T-helper 22 cell (primary cell): ENCODE data around the gene FAR2.

Experiments
- DNase-seq: peaks from one replicate; pipeline ENCODE4 v3.0.0-alpha.2; 2020; ENCODE audit warnings: low read depth

Gene FAR2

GRCh38 chr12:29204521-29204920, 55.4 kb downstream of the FAR2 start:
- DNase-seq, result no peak

GRCh38 chr12:29207120-29207519, 58.0 kb downstream of the FAR2 start:
- no peak for DNase-seq

GRCh38 chr12:29208060-29208459, 59.0 kb downstream of the FAR2 start:
- no peak for DNase-seq

DNA sequence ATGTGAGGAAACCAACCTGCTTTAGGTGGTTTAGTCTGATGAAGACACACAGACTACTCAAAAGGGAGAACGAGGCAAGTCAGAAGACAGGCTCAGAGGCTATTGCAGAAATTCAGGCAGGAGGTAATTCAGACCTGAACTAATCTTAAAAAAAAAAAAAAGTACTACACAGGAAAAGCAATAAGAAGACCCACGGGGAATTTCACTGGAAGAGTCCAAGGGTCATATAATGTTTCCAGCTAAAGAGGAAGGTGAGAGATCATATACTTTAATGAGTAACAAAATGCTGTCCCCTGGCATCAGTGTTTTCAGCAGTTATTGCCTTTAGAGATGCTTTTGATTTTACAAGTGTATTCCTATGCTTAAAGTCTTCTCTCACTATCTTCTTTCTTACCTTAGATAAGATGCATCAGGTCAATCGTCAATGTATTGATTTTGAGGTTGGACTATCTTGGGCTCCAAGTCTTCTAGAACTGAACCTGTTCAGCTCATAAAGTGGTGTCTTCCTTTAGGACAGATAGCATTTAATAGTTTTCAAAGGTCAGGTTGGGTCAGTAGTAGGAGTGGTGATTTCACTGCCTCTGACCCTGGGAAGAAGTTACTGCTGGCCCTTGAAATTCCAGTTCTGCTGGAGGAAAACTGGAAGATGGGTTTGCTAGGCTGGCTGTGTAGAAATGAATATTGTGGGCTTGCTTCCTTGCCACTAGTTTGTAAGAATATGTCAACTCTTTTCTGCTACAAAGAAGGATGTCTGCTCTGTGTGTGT, 60.0 kb downstream of the FAR2 start:
- DNase-seq, result no peak

GRCh38 chr12:29211696-29212095, 62.6 kb downstream of the FAR2 start:
- no peak for DNase-seq

DNA sequence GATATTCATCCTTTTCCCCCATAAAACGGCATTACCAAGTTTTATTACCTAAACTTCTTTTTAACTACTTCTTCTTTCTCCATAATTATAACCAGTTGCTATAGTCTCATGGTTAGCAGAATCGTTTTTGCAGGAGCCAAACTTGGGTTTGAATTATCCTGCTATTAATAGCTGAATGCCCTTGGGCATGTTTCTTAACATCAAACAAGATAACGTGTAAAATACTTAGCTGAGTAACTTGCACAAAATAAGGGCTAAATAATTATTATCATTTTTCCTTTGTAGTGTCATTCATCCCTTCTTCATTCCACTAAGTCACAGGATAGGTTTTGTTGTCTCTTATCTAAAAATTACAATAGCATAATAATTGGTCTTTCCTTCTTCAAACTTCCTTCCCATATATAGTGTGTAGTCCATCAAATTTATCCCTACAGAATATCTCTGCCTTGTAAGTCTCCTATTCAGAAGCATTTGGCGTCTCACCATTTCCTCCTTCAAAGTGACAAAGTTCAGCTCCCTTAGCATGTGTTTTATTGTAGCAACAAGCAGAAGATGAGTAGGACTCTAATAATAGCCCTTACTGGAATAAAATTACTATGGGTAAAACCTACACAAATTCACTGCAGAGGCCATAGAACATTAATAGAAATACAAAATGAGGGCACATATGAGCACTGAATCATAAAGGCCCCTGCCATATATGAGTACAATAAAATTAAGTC, 63.8 kb downstream of the FAR2 start:
- no peak for DNase-seq

DNA sequence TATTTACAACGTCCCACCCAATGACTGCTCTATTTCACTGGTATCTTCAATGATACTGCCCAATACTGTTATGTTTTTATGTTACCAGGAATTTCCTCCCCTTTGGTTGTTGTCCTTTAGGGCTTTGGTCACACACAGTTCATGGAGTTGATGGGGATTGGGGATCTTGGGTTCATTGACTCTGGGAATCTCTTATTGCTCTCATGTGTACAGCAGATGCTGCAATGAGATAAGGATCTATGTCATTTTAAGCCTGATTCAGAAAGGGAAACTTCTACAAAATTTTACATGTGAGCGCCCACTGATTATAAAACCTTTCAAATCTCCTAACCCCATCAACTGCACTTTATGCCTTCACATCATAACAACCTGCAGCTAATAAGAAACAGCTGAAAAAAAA, 67.2 kb downstream of the FAR2 start:
- no peak for DNase-seq

DNA sequence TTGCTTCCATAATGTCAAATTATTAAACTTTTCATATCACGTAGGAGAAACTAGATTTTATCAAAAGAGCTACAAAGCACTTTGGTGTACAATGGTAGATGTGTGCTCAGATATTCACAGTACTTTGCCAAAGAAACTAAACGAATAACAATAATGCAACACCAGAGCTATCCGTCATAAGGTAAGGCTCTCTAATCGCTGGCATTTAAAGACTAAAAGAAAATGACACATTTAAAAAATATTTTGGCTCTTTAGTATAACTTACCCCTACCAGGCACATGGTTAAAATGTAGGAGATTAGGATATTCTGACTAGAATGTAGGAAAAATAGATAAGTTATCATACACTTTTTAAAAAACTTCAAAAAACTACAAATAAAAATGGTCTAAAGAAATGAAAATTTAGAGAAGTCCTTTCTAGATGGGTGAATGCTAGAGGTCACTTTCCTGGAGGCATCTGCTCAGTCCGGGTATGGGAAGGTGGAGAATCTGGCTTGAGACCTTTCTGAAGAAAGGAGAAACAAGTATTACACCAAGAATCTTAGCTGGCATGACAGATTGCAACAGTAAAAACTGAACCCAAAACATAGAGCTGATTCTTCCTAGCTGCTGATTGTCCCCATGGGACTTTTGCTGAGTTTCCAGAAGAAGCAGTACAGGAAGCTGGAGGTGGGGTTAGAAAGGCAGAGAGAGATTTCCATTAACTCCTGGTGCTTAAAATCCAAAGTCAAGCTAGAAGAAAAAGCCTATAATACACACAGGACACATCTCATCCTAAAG, 67.9 kb downstream of the FAR2 start:
- DNase-seq, result no peak

- no peak for DNase-seq
These were observed 71.7 kb downstream of the FAR2 start for GRCh38 chr12:29220632-29221336.

DNA sequence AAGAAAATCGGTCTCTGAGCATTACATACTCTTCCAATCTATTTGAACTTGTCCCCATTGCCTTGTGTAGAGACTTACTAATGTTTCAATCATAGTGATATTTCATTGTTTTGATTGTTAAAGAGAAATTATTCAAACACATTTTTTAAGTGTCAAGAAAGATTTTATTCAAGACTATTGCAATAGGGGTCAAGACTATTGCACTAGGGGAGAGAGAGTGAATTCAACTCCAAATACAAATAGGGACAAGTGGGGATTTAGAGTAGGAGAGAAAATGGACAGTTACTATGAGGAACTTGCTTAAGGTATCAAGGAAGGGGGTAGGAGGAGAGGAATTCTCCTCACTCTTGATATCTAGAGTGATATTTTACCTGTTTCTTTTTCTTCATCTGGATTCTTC, 73.1 kb downstream of the FAR2 start:
- DNase-seq, result no peak

- DNase-seq, result no peak
These were observed 74.3 kb downstream of the FAR2 start for GRCh38 chr12:29223426-29223825.

DNA sequence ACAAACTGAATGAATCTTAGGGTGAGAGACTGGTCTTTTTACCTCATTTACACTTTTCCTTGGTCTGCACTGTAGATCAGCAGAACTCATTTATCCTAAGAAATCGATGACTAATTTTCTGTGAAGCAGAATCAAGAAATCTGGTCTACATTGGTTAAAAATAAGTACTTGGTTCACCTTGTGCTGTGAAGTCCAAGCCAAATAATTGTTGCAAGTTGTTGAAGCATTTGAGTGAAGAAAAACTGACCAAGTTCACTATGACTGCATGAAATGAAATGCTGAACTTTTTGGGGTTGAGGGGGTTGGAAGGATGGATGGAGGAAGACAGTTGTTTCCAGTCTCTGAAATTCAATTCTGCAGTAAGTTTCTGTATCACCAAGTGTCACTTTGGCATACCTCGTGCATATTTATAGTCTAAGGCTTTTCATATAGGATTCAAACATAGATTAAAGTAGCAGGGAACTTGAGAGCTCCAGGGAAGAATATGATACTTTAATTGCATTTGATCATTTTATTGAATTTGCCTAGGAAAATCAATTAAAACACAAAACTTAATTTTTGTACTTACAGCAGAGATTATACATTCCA, 75.0 kb downstream of the FAR2 start:
- DNase-seq, result no peak

- no peak for DNase-seq
These were observed 75.5 kb downstream of the FAR2 start for GRCh38 chr12:29224572-29224971.

DNA sequence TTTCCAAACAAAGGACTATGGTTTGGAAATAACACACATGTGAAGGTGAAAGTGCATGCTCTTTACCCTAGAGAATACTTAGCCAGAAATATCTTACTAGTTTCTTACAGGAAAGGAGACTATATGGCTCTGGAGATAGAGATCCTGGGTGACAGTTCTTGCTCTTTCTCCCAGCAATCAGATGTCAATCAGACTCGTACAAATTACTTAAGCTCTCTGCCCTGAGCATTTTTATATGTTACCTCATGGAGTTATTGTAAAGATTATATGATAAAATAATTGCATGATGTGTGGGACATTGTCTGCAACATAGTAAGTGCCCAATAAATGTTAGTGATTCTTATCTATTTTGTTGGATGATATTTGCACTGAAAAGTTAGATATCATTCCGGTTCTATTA, 76.8 kb downstream of the FAR2 start:
- no peak for DNase-seq

GRCh38 chr12:29226616-29227015, 77.5 kb downstream of the FAR2 start:
- no peak for DNase-seq

GRCh38 chr12:29228474-29229157, 79.5 kb downstream of the FAR2 start:
- DNase-seq, result no peak

DNA sequence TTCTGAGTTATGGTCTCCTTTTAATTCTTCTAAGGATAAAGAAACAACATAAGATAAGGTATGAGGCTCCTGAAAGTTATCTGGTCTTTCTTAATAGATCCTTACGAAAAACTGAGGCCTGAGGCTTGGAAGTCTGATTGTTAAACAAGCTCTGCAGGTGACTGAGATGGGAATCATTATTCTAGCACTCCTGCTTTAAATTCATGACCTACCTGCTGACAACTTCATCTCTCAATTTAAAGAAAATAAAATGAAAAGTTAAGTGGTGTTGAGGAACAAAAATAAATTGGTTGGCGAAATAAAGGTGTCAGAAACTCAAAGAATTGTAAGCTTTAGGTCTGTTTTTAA, 80.1 kb downstream of the FAR2 start:
- no peak for DNase-seq

DNA sequence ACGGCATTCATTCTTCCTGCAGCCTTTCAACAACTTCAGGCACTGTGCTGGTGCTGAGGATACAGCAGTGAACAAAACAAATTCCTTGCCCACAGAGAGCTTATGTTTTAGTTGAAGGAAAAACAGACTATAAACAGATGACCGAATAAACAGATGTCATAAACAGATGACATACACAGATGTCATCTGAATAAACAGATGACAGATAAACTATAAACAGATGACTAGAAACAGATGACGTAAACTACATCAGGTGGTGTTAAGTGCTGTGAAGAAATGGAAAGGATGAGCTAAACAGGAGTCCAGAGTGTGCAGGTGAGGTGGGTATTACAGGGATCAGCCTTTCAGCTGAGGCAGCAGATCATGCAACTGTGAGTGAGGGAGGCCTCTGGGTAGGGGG, 80.9 kb downstream of the FAR2 start:
- no peak for DNase-seq

DNA sequence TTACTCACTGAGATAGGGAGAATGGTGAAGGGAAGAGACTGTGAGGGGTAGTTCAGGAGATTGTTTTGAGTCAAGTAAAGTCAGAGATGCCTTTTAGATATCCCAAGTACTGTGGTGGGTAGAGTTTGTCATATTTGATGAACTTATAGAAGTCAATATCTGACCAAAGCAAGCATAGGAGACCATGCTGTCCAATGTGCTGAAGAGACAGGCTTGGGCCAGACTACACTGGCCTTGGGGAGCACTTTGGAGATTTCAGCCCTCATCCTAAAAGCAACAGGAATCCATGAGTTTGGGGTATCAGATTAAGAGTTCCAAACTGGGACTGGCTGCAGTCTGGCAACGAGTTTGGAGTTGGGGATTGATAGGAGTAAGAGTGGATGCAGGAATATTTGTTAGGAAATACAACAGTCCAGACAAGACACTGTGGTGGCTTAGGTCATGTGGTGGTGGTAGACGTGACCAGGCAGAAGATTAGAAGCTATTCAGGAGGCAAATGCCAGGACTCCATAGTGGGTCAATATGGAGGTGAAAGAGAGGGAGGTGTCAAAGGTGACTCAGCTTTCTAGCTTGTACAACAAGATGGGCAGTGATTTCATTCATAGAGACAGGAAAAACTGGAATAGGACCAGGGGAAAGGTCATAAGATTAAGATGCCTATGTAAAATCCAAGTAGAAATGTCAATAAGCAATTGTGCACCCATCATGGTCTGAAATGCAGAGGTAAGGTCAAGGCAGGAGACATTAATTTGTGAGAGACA, 81.9 kb downstream of the FAR2 start:
- no peak for DNase-seq

DNA sequence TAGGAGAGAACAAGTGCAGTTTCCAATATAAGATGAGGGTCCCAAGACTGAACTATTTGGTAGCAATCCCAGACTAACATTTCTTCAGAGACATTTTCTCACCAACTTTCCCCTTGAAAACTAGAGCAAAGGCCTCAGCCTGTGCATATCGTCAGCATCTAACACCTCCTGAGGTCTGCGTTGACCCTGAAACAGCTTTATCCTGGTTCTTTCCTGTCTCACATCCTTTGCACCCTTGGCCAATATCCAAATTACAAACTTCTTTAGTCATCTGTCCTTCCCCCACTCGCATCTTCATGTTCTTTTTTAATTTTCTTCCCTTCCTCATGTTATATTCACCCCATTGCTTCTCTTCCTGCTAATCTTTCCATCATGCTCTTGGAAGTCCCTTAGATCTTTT, 83.0 kb downstream of the FAR2 start:
- DNase-seq, result no peak

- no peak for DNase-seq
These were observed 85.5 kb downstream of the FAR2 start for GRCh38 chr12:29234552-29234951.
